NCI-H2107 (cell line): ENCODE results near the gene RBMS3.
"Not testable (repeated sequence)": the region's sequence is repeated elsewhere in the genome, so short reads cannot be mapped to it uniquely, and the experiment has no call there.

Experiments used
- DNase-seq: peaks from one replicate; lab custom pipeline; 2025; lab: John Stamatoyannopoulos, UW

RBMS3 gene

GRCh38 chr3:29481969-29482767 is 201.3 kb downstream of the RBMS3 start:
- DNase-seq, result no peak

DNA sequence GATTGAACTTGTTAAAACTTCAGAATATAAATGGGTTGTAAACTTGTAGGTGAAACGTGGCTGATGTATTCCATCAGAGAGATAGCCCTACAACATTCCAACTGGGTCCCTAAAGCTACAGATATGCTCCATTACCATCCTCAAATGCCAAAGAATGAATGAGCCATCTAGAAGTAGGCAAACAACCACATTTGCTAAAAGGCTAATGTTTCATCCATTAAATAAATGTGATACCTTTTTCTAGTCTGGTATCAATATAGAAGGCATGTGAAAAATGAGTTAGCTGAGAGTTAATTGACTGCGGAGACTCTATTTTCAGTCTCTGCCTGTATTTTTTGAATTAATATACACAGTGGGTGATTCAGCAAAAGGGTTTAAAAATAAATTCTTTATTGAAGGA is 203.8 kb downstream of the RBMS3 start:
- no peak for DNase-seq

DNA sequence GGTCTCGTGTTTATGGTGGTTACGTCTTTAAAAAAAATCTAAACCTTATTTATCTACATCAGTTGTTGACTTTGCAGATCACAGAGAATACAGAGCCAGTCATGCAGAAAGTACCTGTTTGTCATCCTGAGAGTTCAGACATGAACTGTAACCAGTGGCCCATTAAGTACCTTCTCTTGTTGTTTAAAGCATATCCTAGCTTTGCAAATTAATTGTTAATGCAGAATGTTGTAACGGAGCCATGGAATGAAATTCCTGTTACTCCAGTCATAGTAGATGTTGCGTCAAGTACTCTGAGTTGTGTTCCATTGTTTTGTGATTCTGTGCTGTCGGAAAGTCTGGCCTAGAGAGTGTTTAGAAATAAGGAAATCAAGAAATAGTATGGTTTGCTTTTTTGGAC is 205.2 kb downstream of the RBMS3 start:
- no peak for DNase-seq

DNA sequence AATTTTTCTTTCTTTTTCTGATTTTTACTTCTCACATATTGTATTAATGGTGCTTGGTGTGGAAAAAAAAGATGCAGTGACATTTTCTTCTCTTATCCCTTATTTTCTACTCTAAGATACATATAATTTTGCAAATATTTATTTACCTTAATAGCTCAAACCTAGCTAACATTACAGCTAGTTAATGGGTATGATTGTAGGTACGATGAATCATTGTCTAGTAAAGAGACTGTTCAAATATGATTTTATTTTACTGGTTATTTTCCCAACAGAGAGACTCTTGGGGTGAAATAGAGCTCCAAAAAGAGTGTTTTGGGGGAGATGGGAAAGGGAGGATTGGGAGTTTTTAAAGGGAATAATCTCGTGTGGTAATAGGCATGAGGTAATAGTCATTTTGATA is 206.0 kb downstream of the RBMS3 start:
- DNase-seq, result no peak

DNA sequence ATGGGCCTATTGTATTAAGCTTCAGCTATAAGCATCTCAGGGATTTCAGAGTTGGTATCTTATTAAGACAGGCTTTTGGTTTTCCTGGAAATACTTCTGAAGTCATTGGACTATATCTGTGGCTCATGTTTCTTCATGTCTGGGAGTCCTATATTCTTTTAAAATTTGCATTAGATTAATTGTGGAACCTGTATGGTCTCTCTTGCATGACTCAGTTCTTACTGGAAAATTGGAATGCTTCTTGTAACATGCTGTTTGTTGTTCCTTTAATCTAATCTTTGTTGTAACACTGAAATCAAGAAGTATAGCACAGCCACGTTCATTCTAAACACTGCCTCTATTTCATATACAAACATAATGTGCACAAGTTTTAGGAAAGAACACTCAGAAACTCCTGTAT is 208.1 kb downstream of the RBMS3 start:
- no peak for DNase-seq

DNA sequence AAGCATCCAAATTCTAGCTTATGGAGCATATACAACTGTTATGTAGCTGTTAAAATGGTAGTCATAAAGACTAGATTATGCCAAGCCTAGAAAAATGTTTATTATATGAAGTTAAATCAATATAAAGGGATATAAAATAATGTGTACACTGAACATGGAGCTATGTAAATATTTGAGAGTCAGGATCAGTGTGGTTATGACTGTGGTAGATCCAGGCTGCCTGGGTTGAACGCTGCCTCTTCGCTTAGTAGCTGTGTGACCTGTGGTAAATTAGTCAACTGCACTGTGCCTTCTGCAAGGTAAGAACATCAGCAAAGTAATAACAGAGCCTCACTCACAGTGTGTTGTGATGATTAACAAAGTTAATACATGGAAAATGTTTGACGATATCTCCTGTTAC is 212.2 kb downstream of the RBMS3 start:
- DNase-seq, result no peak

GRCh38 chr3:29494305-29495036 is 213.6 kb downstream of the RBMS3 start:
- DNase-seq, result no peak

- no peak for DNase-seq
These were observed 216.4 kb downstream of the RBMS3 start for GRCh38 chr3:29497282-29497681.

DNA sequence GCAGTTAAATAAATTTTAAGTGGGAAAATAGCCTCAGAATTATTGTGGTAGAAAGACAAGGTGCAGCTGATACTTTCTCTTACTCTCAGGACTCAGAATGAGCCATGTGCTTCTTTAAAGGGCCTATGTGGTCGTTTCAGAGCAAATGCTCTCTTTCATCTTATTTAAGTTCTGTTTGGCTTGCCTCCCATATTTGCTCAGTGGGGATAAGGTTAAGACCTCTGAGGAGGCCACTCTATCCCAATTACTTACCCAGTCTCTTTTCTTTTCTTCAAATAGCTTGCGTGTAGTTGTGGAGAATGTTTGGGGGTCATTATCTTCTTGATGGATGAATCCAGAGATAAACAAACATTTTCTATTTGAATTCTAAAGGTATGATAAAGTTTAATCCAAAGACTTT is 221.9 kb downstream of the RBMS3 start:
- DNase-seq, result no peak

DNA sequence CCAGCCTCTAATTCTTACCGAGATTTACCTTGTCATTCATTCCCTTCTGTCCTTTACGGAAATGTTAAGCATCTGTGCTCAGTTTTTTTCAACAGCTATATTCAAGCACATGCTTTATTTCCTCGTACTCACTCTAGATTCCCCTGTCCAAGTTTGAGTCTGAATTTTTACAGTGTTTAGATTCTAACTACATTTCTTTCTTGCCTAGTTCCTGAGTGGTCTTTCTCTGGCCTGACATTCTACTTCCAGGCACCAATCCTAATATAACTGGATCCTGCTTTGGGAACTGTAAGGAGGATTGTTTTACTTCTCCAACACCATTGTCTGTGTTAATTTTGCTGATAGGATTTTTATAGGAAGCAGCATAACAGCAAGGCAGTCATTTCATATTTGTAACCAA is 222.4 kb downstream of the RBMS3 start:
- DNase-seq, result no peak

DNA sequence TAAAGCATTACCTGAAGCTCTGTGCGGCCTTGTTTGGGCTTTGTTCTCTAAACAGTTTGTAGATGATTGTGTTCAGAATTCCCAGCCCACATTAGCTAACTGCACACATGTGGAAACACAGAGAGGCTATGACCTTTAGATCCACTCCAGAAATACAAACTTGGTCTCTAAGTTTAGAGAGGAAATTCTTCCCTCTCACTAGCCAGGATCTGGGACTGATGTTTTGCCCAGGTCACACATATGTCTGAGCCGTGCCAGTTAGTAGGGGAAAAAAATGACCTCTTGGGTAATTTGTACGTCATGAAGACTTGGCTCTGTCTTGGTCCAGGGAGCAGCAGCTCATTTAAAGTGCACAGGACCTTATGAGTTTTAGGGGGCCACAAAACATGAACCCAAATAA is 223.1 kb downstream of the RBMS3 start:
- no peak for DNase-seq

DNA sequence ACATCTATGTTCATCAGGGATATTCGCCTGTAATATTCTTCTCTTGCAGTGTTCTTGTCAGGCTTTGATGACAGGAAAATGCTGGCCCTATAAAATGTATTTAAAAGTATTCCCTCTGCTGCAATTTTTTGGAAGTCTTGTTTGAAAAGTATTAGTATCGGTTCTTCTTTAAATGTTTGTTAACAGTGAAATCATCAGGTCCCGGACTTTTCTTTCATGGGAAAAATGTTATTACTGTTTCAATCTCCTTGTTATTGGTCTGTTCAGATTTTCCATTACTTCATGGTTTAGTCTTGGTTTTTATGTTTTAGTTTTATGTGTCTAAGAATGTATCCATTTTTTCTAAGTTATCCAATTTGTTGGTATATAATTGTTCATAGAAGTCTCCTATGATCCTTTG is 225.6 kb downstream of the RBMS3 start:
- no peak for DNase-seq

DNA sequence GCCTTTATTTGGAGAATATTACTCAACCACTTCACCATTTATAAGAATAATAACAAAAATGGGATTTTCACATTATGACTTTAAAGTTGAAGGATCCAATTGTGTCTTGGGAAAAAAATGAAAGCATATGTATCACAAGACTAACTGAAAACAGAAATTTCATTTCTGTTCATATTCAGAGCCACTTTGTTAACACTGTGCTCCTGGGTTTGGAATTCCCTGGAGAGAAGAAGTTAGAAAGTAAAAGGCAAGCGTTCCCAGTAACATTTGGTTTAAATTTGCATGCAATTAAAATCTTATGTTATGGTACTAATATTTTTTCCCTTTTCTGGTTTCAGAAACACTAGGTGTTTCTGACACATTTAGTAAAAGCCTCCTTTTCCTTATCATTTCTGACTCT is 230.8 kb downstream of the RBMS3 start:
- DNase-seq, result no peak

GRCh38 chr3:29512641-29513040 is 231.8 kb downstream of the RBMS3 start:
- no peak for DNase-seq

GRCh38 chr3:29513236-29513635 is 232.4 kb downstream of the RBMS3 start:
- DNase-seq, result no peak

DNA sequence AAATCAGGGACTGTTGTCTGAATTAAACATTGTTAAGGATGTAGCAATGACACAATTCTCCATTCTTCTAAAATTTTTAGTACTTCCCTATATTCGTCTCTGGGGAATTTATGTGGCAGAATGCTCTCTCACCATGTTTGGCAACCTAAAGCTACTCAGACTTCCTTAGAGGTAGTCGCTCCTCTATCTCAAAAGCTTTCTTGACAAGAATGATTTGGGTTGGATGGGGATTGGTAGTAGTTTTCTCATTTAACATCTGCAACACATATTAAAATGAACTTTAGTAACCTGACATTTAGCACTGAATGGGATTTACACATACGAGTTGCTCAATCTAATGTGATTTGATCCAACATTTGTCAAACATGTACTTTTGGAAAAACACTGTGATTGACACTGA is 233.3 kb downstream of the RBMS3 start:
- no peak for DNase-seq

DNA sequence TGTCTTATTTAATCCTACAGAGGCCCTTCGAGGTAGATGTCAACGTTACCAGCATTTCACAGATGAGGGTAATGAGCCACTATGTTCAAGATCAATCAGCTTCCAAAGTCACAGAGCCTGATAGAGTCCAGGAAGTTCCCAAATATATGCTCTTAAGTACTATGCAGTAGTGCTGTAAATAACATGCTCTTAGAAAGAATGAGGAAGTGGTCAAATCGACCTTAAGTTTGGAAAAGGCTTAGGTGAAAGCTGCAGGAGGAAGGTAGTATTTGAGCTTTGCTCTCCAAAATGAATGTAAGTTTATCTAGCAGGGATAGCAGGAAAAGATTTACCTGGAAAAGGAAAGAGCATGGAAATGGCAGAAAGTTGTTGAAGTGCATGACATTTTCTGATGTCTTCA is 234.0 kb downstream of the RBMS3 start:
- no peak for DNase-seq

GRCh38 chr3:29515451-29515850 is 234.6 kb downstream of the RBMS3 start:
- no peak for DNase-seq

- no peak for DNase-seq
These were observed 235.3 kb downstream of the RBMS3 start for GRCh38 chr3:29516164-29516563.

- DNase-seq, result no peak
These were observed 239.9 kb downstream of the RBMS3 start for GRCh38 chr3:29520764-29521163.

GRCh38 chr3:29521293-29521692 is 240.4 kb downstream of the RBMS3 start:
- DNase-seq, result no peak

DNA sequence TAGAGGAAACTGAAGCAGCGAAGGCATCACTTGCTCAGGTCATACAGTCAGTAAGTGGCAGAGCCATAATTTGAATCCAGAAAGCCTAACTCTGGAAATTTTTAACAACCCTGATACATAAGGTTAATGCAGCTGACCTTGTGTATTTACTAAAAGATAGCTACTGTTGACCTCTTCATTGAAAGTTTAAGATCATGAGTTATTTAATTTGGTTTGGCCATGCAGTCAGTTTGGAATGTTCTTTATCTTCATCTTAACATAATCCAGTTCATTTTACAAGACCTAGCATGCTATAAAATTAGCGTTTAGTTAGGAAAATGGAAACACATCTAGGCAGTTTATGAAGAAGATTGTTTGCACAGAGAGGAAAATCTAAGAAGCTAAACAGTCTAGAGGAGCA is 240.9 kb downstream of the RBMS3 start:
- DNase-seq, result no peak

GRCh38 chr3:29524433-29524832 is 243.6 kb downstream of the RBMS3 start:
- not testable (repeated sequence) for DNase-seq
